NOMO-1 treated with DMSO at 0.1 percent for 48 hours (cell line): ENCODE data around the gene CLC.
A peak's percentile ranks its signal among the peaks of the same experiment; 100 is the strongest.
"Not testable (repeated sequence)": the region's sequence is repeated elsewhere in the genome, so short reads cannot be mapped to it uniquely, and the experiment has no call there.

Experiments
- DNase-seq: peaks from one replicate; lab custom pipeline; 2025; ENCODE audit not compliant: unreplicated experiment; lab: John Stamatoyannopoulos, UW

The CLC gene

DNA sequence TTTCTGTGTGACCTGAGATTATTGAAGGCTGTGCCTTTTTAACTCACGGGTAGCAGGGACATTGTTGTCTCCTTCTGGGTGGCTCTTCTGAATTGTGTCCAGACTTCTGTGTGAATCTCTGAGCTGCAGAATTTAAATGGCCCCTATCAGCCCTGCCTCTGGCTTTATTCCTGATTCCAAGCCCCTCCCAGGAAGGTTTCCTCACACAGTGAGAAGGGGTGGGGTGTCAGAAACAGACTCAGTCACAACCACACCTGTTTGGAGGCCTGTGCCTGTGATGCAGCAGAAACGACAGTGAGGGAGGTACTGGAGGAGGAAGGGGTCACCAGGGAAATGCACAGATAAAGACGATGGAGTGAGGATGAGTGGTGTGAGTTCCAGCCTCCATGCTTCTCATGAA lies at the start of gene CLC:
Gene CLC (minus strand): TSS at position 139 of the 400 bp plus-strand sequence. CDS start 77 bp downstream, at position 62.
- DNase-seq = no peak

DNA sequence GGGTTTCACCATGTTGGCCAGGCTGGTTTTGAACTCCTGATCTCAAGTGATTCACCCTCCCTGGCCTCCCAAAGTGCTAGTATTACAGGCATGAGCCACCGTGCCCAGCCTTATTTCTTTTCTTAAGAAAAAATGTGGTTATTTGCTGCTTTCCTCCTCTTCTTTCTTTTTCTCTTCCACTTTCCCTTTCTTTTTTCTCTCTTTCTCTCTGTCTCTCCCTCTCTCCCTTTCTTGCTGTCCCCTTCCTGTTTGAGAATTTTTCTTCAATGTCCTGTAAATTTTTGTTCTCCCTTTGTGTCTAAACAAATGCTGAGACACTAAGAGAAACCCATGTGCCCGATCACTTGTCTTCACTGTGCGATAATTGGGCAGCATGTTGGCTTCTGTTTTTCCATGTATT lies 43.1 kb upstream of the CLC start:
- DNase-seq = no peak

- DNase-seq = no peak
Measured at GRCh38 chr19:39778763-39779162, 40.9 kb upstream of the CLC start, which contains the start of gene LEUTX. LEUTX (plus strand) TSS chr19:39778854; CDS start chr19:39778921, 67 bp downstream.

- DNase-seq = no peak
Measured at GRCh38 chr19:39768786-39769185, 31.0 kb upstream of the CLC start.

GRCh38 chr19:39768334-39768733 lies 30.5 kb upstream of the CLC start:
- no peak for DNase-seq

- no peak for DNase-seq
Measured at GRCh38 chr19:39765091-39766076, 27.6 kb upstream of the CLC start.

DNA sequence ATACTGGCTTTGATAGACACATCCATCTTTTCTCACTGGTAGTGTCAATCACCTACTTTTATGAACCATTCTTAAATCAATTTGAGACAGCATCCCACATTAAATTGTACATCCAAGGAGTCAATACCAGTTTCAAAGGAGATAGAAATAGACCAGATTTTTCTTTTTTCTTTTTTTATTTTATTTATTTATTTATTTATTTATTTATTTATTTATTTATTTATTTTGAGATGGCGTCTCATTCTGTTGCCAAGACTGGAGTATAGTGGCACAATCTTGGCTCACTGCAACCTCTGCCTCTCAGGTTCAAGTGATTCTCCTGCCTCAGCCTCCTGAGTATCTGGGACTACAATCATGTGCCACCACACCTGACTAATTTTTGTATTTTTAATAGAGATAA lies 24.0 kb upstream of the CLC start:
- DNase-seq = not testable (repeated sequence)

- no peak for DNase-seq
Measured at GRCh38 chr19:39759457-39760184, 21.8 kb upstream of the CLC start.

GRCh38 chr19:39754971-39755370 lies 17.1 kb upstream of the CLC start:
- peak; percentile 30 for DNase-seq

GRCh38 chr19:39754544-39754943 lies 16.7 kb upstream of the CLC start:
- no peak for DNase-seq

GRCh38 chr19:39752795-39753194 lies 15.0 kb upstream of the CLC start:
- no peak for DNase-seq

GRCh38 chr19:39752390-39752789 lies 14.6 kb upstream of the CLC start:
- DNase-seq = no peak

- no peak for DNase-seq
Measured at GRCh38 chr19:39749981-39750380, 12.2 kb upstream of the CLC start.

DNA sequence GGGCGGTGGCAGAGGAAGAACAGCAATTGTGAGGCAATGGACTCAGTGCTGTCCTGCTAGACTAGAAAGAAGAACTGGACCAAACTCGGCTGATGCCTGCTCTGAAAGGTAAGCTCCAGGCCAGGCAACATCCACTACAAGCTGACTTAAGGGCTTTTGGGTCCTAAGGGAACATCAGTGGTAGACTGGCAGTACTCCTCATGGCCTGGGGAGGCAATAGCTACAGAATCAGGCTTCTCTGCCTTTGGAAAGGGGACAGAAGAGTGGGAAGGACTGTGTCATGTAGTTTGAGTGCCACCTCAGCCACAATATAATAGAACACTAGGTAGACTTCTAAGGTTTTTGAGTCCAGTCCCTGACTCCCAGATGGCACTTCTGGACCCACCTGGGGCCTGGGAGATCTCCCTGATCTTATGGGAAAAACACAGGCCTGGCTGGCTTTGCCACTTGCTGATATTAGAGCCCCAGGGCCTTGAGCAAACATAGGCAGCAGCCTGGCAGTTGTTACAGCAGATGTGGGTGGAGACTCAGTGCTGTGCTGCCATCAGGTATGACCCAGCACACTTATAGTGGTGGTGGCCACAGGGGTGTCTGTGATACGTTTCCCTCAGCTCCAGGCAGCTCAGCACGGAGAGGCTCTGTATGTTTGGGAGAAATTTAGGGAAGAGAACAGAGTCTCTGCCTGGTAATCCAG lies 9.2 kb upstream of the CLC start:
- DNase-seq = no peak

- DNase-seq = peak; percentile 85
Measured at GRCh38 chr19:39745643-39746042, 7.8 kb upstream of the CLC start.

- no peak for DNase-seq
Measured at GRCh38 chr19:39740395-39740794, 2.6 kb upstream of the CLC start.

- peak; percentile 44 for DNase-seq
Measured at GRCh38 chr19:39738814-39739213, 985 bp upstream of the CLC start.

DNA sequence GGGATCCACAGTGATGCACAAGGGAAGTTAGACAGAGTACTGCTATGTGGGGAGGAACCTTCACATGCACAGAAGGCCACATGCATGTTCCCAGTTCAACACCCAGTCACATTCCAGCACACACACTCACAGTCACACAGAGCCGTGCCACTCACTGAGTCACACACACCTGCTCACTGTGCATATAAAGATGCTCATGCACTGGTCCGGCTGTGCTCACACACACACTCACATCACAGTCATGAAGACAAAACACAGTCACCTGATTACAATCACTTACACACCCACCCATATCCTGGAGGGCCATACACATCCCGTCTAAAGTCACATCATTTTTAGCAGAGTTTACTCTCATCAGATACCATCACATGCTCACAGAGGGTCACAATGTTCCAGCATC lies 478 bp downstream of the CLC start:
- no peak for DNase-seq

- DNase-seq = no peak
Measured at GRCh38 chr19:39736088-39736487, 1.7 kb downstream of the CLC start.

DNA sequence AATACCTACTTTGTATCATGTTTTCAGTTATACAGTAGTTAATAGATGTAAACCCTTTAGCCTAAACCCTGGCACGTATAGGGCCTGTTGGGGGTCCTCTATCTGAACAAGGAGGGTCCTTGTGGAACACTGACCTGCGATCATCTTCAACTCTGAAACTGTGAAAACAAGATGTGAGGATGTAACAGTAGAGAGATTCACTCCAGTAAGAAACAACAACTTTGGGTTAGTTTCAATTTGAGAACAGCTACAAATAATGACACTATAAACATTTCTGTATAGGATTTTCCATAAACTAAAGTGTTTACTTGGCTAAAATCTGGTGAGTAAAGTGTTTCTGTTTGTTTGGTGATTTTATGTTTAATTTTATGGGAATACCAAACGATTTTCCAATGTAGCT lies 2.1 kb downstream of the CLC start:
- no peak for DNase-seq

DNA sequence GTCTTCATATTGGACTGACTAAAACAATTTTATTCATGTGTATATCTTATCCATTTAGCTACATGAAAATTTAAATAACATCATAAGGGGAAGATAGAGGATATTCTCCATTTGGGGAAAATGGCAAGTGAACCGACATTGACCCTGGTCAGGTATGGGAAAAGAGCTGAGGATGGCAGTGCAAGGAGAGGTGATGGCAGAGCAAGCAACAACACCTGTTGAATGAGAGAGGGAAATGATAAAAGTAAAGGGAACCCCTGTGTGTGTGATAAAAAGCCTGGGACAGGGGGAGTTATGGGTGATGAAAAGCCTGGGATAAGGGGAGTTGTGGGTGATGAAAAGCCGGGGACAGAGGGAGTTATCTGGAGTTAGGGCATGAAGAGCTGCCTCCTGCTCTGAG lies 4.0 kb downstream of the CLC start:
- DNase-seq = no peak
